Natural killer cell (primary cell): ENCODE results near the gene COL23A1. TPM values are rescaled to one million over a fixed set of nuclear protein-coding genes. Genes with fewer than 3 reads are reported as not detected.

Experiments
- ATAC-seq, 3 donors: fragments of 150-1000 bp in 2 of 3; fragments of 200-7000 bp in 1 of 3; cut with Tn5 transposase; 1 replicate in 1 of 3; 2 replicates in 2 of 3; pipeline ENCODE4 v1.10.0; 2021; ENCODE audit warnings: mild to moderate bottlenecking in 2 of 3, moderate library complexity in 2 of 3
- DNase-seq, 2 donors: peaks; one replicate each; pipeline versions ENCODE4 v3.0.0 to v3.0.0-alpha.2; 2013 to 2021; ENCODE audit warnings: mixed read lengths in 1 of 2
- H3K27ac ChIP-seq: one replicate; pipeline ENCODE4 v1.5.1; 2013; ENCODE audit warnings: mild to moderate bottlenecking, low read length
- H3K27me3 ChIP-seq: one replicate; pipeline ENCODE4 v1.6.1; 2013; ENCODE audit warnings: low read length; ENCODE audit not compliant: control insufficient read depth, insufficient read depth
- H3K36me3 ChIP-seq: one replicate; pipeline ENCODE4 v1.6.1; 2013; ENCODE audit warnings: low read length; ENCODE audit not compliant: control insufficient read depth, insufficient read depth
- H3K4me1 ChIP-seq: one replicate; pipeline ENCODE4 v1.6.1; 2013; ENCODE audit warnings: low read length; ENCODE audit not compliant: control insufficient read depth, insufficient read depth
- H3K4me3 ChIP-seq: one replicate; pipeline ENCODE4 v1.5.1; 2013; ENCODE audit warnings: low read length
- H3K9me3 ChIP-seq: one replicate; pipeline ENCODE4 v1.6.1; 2013; ENCODE audit warnings: low read length; ENCODE audit not compliant: control insufficient read depth, insufficient read depth
- H3K27ac Mint-ChIP-seq, 2 donors: one replicate each; pipeline ENCODE4 v1.8.0; 2022; ENCODE audit warnings: mild to moderate bottlenecking in 2 of 2, mixed read lengths in 2 of 2, moderate library complexity in 1 of 2
- H3K27me3 Mint-ChIP-seq, 2 donors: one replicate each; pipeline ENCODE4 v1.8.0; 2022; ENCODE audit warnings: low read depth in 2 of 2, mixed read lengths in 2 of 2
- H3K36me3 Mint-ChIP-seq: one replicate; pipeline ENCODE4 v1.8.0; 2022; ENCODE audit warnings: mixed read lengths
- H3K4me1 Mint-ChIP-seq, 2 donors: one replicate each; pipeline ENCODE4 v1.8.0; 2022; ENCODE audit warnings: mixed read lengths in 2 of 2
- H3K4me3 Mint-ChIP-seq: one replicate; pipeline ENCODE4 v1.8.0; 2022; ENCODE audit warnings: mild to moderate bottlenecking, moderate library complexity, mixed read lengths
- H3K9me3 Mint-ChIP-seq, 2 donors: one replicate each; pipeline ENCODE4 v1.8.0; 2022; ENCODE audit warnings: mixed read lengths in 2 of 2
- WGBS: methylation state at CpG from one replicate; pipeline ENCODE4 v1.1.7; 2013; ENCODE audit warnings: missing lambda C conversion rate; ENCODE audit not compliant: insufficient coverage; 5-methylcytosine and 5-hydroxymethylcytosine counted together
- intact Hi-C: fragments of 100-400 bp; cut with micrococcal nuclease; formaldehyde crosslinking; loops from one replicate; pipeline ENCODE4 v1.14.2; 2022
- total RNA-seq, 4 donors: library from RNA; stranded (reverse); fragments of 120-200 nt in 1 of 4; gene quantifications; one replicate each; pipeline versions ENCODE4 v1.2.3 to v1.2.4, GENCODE V29; 2013 to 2022
- TF ChIP-seq, protein P1 (sequence below): fragments of 200-600 bp; IDR thresholded peaks from one replicate; pipeline ENCODE4 v1.8.0; 2022; ENCODE audit warnings: antibody characterized with exemption

The COL23A1 gene
- total RNA-seq, 3 donors from 2014 or later (not counting 1 experiment from before 2014, with no cell fraction given), result 0.15 TPM; not detected in 2

DNA sequence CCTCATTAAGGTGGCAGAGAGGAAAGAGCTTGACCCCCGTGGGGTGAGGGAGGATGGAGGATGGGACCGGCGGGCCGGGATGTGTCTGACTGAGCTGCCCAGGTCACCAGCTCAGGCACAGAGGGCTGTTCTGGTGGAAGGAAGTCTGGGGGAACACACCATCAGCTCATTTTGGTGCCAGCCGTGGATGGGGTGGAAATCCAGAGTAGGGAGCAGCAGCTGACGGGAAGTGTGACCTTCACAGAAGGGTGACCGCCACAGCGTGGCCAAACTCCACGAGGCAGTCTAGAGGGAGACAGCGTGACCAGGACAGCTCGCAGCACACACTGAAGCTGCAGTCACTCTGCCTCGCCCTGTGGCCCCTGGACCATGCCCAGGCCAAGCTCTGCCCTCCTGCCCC is 312.3 kb downstream of the COL23A1 start:
- ATAC-seq, result no peak
- H3K27ac Mint-ChIP-seq, result no peak overlapping the region
- intact Hi-C loops, result no loop called here
- Histone ChIP-seq H3K9me3 (peaks cover 3% of the 10 kb centered on the region), H3K4me1 (peaks cover 9% of the 10 kb centered on the region), H3K27ac (no peak overlapping the region), H3K36me3 (no peaks in the 10 kb centered on the region), H3K27me3 (no peaks in the 10 kb centered on the region), H3K4me3 (no peak overlapping the region)
- TF ChIP-seq, protein P1, sequence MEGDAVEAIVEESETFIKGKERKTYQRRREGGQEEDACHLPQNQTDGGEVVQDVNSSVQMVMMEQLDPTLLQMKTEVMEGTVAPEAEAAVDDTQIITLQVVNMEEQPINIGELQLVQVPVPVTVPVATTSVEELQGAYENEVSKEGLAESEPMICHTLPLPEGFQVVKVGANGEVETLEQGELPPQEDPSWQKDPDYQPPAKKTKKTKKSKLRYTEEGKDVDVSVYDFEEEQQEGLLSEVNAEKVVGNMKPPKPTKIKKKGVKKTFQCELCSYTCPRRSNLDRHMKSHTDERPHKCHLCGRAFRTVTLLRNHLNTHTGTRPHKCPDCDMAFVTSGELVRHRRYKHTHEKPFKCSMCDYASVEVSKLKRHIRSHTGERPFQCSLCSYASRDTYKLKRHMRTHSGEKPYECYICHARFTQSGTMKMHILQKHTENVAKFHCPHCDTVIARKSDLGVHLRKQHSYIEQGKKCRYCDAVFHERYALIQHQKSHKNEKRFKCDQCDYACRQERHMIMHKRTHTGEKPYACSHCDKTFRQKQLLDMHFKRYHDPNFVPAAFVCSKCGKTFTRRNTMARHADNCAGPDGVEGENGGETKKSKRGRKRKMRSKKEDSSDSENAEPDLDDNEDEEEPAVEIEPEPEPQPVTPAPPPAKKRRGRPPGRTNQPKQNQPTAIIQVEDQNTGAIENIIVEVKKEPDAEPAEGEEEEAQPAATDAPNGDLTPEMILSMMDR, result no peak
- H3K4me3 Mint-ChIP-seq, result no peak overlapping the region
- peaks cover 9% of the 10 kb centered on the region in 2 donors for H3K4me1 Mint-ChIP-seq
- peaks cover 0 to 12% of the 10 kb centered on the region in 2 donors for H3K27me3 Mint-ChIP-seq
- no peaks in the 10 kb centered on the region for H3K36me3 Mint-ChIP-seq
- H3K9me3 Mint-ChIP-seq, result no peaks in the 10 kb centered on the region
- DNase-seq, result no peak
- 81% methylated on average over 12 of the region's 12 CpGs for WGBS

DNA sequence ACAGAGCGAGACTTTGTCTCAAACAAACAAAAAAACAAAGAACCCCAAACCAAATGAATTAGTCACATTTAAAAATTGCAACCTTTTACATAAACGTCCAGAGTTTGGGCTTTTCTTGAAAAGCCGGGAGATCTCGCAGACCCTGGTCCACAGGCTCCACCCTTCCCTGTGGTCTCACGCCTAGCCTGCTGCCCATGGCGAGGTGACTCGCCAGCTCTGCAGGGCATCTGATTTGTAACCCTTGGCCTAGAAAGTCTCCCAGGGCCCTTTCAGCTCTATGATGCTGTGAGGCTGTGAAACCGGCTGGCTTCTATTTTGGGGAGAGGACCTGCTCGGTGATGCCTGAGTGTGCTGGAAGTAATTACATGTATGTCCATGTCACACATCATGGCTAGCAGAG is 312.8 kb downstream of the COL23A1 start:
- no peaks in the 10 kb centered on the region for H3K36me3 Mint-ChIP-seq
- Histone ChIP-seq H3K4me3 (no peak overlapping the region), H3K4me1 (peaks cover 9% of the 10 kb centered on the region), H3K36me3 (no peaks in the 10 kb centered on the region), H3K27ac (no peak overlapping the region), H3K9me3 (peaks cover 3% of the 10 kb centered on the region), H3K27me3 (no peaks in the 10 kb centered on the region)
- no peak for ATAC-seq
- DNase-seq, result no peak
- TF ChIP-seq, protein P1, result no peak
- H3K27me3 Mint-ChIP-seq, result peaks cover 0 to 12% of the 10 kb centered on the region in 2 donors
- H3K27ac Mint-ChIP-seq, result no peak overlapping the region
- H3K9me3 Mint-ChIP-seq, result no peaks in the 10 kb centered on the region
- WGBS, result 77% methylated on average over 9 of the region's 9 CpGs
- intact Hi-C loops, result no loop called here
- H3K4me1 Mint-ChIP-seq, result peaks cover 9% of the 10 kb centered on the region in 2 donors
- H3K4me3 Mint-ChIP-seq, result no peak overlapping the region

DNA sequence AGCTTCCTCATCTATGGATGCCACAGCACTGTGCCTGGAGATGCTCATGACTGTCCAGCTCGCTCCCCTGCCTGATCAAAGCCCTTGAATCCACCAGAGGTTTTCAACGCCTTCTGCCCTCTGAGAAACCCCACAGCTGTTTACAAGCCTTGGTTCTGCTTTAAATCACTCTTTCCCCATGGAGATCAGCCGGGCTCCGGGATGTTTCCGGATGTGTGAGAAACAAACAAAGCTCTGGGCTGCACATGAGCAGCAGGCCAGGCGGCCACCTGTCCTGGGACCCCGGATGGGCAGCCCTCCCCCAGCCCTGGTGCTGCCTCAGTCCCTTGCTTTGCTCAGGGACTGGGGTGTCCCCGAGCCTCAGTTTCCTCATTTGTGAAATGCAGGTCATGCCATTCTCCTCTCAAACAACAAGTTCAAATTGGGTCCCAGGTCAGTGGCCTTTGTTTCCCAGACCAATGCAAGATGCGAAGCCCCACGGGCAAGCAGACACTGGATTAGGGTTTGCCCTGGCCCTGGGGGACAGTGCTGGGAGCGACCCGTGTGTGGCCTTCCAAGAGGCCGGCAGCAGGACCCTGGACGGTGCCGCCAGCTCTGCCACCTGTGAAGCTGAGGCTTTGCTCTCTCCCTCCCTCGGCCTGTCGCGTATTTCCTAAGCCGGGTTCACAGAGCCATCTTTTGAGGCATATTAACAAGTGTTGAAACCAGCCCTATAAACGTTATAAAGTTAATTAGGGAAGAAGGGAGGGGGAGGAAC is 315.2 kb downstream of the COL23A1 start:
- Histone ChIP-seq H3K4me3 (no peak overlapping the region), H3K36me3 (no peaks in the 10 kb centered on the region), H3K27ac (no peak overlapping the region), H3K9me3 (peaks cover 3% of the 10 kb centered on the region), H3K27me3 (no peaks in the 10 kb centered on the region), H3K4me1 (peaks cover 4% of the 10 kb centered on the region)
- WGBS, result 91% methylated on average over 20 of the region's 20 CpGs
- Mint-ChIP-seq H3K9me3 (no peaks in the 10 kb centered on the region), H3K4me1 (peaks cover 4% of the 10 kb centered on the region in 2 donors), H3K27ac (no peak overlapping the region), H3K36me3 (no peaks in the 10 kb centered on the region), H3K27me3 (peaks cover 0 to 7% of the 10 kb centered on the region in 2 donors), H3K4me3 (no peak overlapping the region)
- TF ChIP-seq, protein P1, result no peak
- ATAC-seq (no peak), DNase-seq (no peak)
- intact Hi-C loops, result no loop called here
